Fibroblast of mammary gland (primary cell): Measurements from ENCODE around the gene UBR3.

ENCODE experiments used
- DNase-seq: peaks from one replicate; pipeline ENCODE4 v3.0.0-alpha.2; 2010; ENCODE audit warnings: low read depth
- H3K4me3 ChIP-seq: 2 replicates; pipeline ENCODE4 v1.5.1; 2011; ENCODE audit warnings: low read depth, mild to moderate bottlenecking, low read length, moderate library complexity; ENCODE audit not compliant: control insufficient read depth
- TF ChIP-seq, protein P1 (sequence below): conservative IDR thresholded peaks from 2 replicates; pipeline ENCODE4 v1.5.1; 2011; ENCODE audit warnings: low read depth, low read length, inconsistent platforms; ENCODE audit not compliant: control insufficient read depth, insufficient read depth

Gene UBR3

GRCh38 chr2:169997140-169997887, 170.1 kb downstream of the UBR3 start:
- DNase-seq = no peak
- TF ChIP-seq, protein P1, sequence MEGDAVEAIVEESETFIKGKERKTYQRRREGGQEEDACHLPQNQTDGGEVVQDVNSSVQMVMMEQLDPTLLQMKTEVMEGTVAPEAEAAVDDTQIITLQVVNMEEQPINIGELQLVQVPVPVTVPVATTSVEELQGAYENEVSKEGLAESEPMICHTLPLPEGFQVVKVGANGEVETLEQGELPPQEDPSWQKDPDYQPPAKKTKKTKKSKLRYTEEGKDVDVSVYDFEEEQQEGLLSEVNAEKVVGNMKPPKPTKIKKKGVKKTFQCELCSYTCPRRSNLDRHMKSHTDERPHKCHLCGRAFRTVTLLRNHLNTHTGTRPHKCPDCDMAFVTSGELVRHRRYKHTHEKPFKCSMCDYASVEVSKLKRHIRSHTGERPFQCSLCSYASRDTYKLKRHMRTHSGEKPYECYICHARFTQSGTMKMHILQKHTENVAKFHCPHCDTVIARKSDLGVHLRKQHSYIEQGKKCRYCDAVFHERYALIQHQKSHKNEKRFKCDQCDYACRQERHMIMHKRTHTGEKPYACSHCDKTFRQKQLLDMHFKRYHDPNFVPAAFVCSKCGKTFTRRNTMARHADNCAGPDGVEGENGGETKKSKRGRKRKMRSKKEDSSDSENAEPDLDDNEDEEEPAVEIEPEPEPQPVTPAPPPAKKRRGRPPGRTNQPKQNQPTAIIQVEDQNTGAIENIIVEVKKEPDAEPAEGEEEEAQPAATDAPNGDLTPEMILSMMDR = no peak
- H3K4me3 ChIP-seq = no peak overlapping the region

DNA sequence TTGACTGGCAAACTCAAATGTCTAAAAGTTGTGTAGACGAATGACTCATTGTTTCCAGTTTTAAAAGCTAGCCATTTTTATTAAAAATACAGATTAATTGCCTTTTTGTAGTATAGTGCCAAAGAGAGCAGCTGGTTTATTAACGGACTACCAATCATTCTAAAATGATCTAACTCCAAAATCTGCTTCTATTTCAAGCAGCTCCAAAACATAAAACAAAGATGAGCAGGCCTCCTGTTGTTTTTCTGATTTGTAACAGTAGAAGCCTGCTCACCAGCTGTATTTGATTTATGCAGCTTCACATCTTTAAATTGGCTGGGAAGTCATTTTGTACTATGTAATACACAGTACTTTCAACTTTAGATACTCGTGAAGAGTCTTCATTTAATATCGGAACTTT, 171.8 kb downstream of the UBR3 start:
- DNase-seq = peak; percentile 61
- TF ChIP-seq, protein P1 = no peak
- H3K4me3 ChIP-seq = no peak overlapping the region

- H3K4me3 ChIP-seq = no peak overlapping the region
- no peak for DNase-seq
- TF ChIP-seq, protein P1 = no peak
These were observed 174.8 kb downstream of the UBR3 start for GRCh38 chr2:170002096-170002495.

DNA sequence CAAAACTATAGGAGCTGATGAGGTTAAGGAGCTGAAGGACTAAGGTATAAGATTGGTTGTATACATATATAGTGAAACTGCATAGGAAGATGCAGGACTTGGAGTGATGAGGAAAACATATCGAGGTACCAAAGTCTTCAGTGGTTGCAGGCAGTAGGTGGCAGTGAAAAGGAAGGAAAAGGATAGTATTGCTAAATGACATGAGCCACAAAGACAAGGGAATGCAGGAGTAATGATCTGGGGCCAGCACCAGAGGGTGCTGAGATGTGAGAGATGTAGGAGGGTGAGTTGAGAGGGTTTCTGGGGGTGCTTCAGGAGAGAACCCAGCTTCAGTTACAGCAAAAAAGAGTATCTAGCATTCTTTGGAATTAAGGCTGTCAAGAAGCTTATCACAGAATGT, 178.4 kb downstream of the UBR3 start:
- no peak overlapping the region for H3K4me3 ChIP-seq
- TF ChIP-seq, protein P1 = no peak
- no peak for DNase-seq

DNA sequence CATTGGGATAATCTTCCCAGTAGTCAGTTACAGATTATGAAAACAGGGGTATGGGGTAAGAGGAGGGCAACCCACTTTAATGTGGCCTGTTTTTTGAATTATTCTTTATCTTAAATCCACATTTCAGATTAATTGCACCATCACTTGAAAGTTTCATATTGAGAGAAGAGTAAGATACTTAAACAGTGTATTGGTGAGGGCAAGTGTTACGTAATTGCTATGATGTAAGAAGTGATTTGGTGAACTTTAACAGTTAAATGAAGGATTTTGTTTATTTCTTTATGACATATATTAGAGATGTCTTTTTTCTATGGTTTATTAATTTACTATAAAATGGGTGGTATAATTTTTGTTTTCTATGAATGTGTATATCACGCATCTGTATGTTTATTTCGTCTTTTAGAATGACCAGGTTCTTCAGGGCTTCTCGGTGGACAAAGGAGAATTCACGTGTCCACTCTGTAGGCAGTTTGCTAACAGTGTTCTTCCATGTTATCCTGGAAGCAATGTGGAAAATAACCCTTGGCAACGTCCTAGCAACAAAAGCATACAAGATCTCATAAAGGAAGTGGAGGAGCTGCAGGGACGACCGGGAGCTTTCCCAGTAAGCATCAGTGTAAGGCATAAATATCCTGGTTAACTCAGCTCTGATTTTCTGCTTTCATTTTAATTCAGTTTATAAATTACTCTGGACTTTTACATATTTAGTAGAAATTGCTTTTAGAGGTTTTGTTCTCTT, 179.5 kb downstream of the UBR3 start:
- DNase-seq = no peak
- TF ChIP-seq, protein P1 = no peak
- H3K4me3 ChIP-seq = no peak overlapping the region

DNA sequence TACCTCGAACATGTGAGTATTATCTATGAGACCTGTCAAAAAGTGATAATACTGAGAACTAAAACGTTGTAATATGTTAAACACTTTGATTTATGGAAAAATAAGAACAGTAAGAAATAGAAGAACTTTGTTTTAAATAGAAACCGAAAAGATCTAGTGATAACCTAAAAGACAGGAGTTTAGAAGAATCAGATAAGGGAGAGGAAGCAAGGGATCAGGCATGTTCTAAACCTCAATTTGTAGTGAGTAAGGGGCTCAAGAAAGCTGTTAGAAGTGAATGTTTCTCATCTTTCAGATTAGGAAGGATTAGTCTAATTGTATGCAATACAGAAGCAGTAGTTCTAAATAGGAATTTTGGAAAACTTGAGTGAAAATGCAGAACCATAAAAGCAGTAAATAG, 182.0 kb downstream of the UBR3 start:
- no peak for DNase-seq
- TF ChIP-seq, protein P1 = no peak
- H3K4me3 ChIP-seq = no peak overlapping the region

GRCh38 chr2:170012773-170013172, 185.5 kb downstream of the UBR3 start:
- no peak overlapping the region for H3K4me3 ChIP-seq
- no peak for DNase-seq
- TF ChIP-seq, protein P1 = no peak
